Kidney (tissue), 14 donors: ENCODE data around the gene ALDH3A2. TPM values are rescaled to one million over a fixed set of nuclear protein-coding genes. Genes with fewer than 3 reads are reported as not detected.
A peak's percentile ranks its signal among the peaks of the same experiment; 100 is the strongest.

Source experiments
- DNase-seq, 5 donors: peaks; one replicate each; pipeline ENCODE4 v3.0.0-alpha.2; 2013 to 2020
- FAIRE-seq: peaks from 2 replicates; lab custom pipeline; 2012; peaks lifted over from hg19 to GRCh38; lab: Jason Lieb, UNC
- H3K27ac ChIP-seq, 2 donors: one replicate each; pipeline ENCODE4 v1.7.0; 2013; ENCODE audit warnings: low read depth in 2 of 2, low read length in 2 of 2, inconsistent platforms in 1 of 2
- H3K27me3 ChIP-seq: one replicate; pipeline ENCODE4 v1.7.1; 2013; ENCODE audit warnings: low read length, inconsistent platforms; ENCODE audit not compliant: control insufficient read depth, insufficient read depth
- H3K36me3 ChIP-seq, 3 donors: one replicate each; pipeline versions ENCODE4 v1.7.0 to v1.7.1; 2013; ENCODE audit warnings: low read length in 3 of 3, control low read depth in 1 of 3, inconsistent platforms in 1 of 3; ENCODE audit not compliant: insufficient read depth in 3 of 3, control insufficient read depth in 2 of 3
- H3K4me1 ChIP-seq, 3 donors: one replicate each; pipeline versions ENCODE4 v1.7.0 to v1.7.1; 2013; ENCODE audit warnings: low read length in 3 of 3, inconsistent platforms in 1 of 3, low read depth in 1 of 3; ENCODE audit not compliant: control insufficient read depth in 2 of 3, insufficient read depth in 2 of 3
- H3K4me3 ChIP-seq, 3 donors: one replicate each; pipeline versions ENCODE4 v1.7.0 to v1.8.1; 2013; ENCODE audit warnings: low read length in 3 of 3, control low read depth in 1 of 3, inconsistent platforms in 1 of 3
- H3K9ac ChIP-seq, 3 donors: one replicate each; pipeline versions ENCODE4 v1.7.0 to v1.7.1; 2013; ENCODE audit warnings: low read length in 3 of 3, control low read depth in 1 of 3, inconsistent platforms in 1 of 3
- H3K9me3 ChIP-seq, 3 donors: one replicate each; pipeline versions ENCODE4 v1.7.0 to v1.7.1; 2013; ENCODE audit warnings: low read length in 3 of 3, control low read depth in 1 of 3, inconsistent platforms in 1 of 3; ENCODE audit not compliant: control insufficient read depth in 2 of 3, insufficient read depth in 1 of 3
- intact Hi-C: fragments of 100-400 bp; cut with DNase I; formaldehyde crosslinking; loops from one replicate; pipeline ENCODE4 v1.11.1; 2022
- polyA plus RNA-seq: library from polyadenylated mRNA; stranded (reverse); fragments of 350-450 nt; fragmentation: Illumina TruSeq; extraction: RNeasy Lipid Tissue Mini Kit (QIAGEN cat#74804); gene quantifications from one replicate; pipeline ENCODE4 v1.2.3, GENCODE V29; 2014; ENCODE audit warnings: low read depth, low replicate concordance; ENCODE audit not compliant: insufficient read depth
- total RNA-seq: library from RNA; stranded (reverse); fragmentation: NEBNext Ultra II Directional; extraction: Animal tissue kit (Norgen Biotek cat#: 25700); gene quantifications from one replicate; pipeline ENCODE4 v1.2.1, GENCODE V29; 2021
- TF ChIP-seq, protein P1 (sequence below): IDR thresholded peaks from 3 replicates; pipeline ENCODE4 v1.5.1; 2012; ENCODE audit warnings: mild to moderate bottlenecking, moderate library complexity, borderline replicate concordance; ENCODE audit not compliant: insufficient read depth; ENCODE audit errors: extremely low read depth
- donor health status: control.
- donor health status: control.
- donor health status: control.
- donor health status: control.
- donor health status: control.
- donor health status: DM: yes; HTN: yes; CAD: no.
- donor health status: Normal renal cell carcinoma (clear cell type).

Gene ALDH3A2
- total and polyA plus RNA-seq, 2 donors from 2014 or later = 75.0 to 87.7 TPM

DNA sequence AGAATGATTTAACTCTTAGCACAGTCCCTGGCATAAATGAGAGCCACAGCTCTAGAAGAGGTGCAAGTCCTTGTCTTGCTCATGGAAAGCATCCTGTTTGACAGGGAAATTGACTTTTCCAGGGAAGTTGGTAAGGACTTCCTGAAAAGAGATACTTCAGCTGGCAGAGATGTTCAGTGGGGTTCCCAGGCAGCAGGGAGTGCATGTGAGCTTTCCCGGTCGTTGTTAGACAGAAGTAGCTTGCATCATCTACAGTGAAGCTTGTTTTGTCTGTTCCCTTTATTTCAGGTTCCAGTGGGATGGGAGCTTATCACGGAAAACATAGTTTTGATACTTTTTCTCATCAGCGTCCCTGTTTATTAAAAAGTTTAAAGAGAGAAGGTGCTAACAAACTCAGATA is 22.9 kb downstream of the ALDH3A2 start:
- Histone ChIP-seq H3K4me3 (no peak overlapping the region), H3K9ac (peak overlapping the region in 1 of 3 donors; percentile 4), H3K9me3 (no peaks in the 10 kb centered on the region), H3K27me3 (no peaks in the 10 kb centered on the region), H3K4me1 (peaks cover 0 to 16% (median 15%) of the 10 kb centered on the region in 3 donors), H3K27ac (peak overlapping the region; percentile 2 to 14), H3K36me3 (peaks cover 0 to 43% (median 14%) of the 10 kb centered on the region in 3 donors)
- FAIRE-seq (no peak), DNase-seq (no peak)
- TF ChIP-seq, protein P1, sequence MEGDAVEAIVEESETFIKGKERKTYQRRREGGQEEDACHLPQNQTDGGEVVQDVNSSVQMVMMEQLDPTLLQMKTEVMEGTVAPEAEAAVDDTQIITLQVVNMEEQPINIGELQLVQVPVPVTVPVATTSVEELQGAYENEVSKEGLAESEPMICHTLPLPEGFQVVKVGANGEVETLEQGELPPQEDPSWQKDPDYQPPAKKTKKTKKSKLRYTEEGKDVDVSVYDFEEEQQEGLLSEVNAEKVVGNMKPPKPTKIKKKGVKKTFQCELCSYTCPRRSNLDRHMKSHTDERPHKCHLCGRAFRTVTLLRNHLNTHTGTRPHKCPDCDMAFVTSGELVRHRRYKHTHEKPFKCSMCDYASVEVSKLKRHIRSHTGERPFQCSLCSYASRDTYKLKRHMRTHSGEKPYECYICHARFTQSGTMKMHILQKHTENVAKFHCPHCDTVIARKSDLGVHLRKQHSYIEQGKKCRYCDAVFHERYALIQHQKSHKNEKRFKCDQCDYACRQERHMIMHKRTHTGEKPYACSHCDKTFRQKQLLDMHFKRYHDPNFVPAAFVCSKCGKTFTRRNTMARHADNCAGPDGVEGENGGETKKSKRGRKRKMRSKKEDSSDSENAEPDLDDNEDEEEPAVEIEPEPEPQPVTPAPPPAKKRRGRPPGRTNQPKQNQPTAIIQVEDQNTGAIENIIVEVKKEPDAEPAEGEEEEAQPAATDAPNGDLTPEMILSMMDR = no peak
- intact Hi-C loops = no loop called here

DNA sequence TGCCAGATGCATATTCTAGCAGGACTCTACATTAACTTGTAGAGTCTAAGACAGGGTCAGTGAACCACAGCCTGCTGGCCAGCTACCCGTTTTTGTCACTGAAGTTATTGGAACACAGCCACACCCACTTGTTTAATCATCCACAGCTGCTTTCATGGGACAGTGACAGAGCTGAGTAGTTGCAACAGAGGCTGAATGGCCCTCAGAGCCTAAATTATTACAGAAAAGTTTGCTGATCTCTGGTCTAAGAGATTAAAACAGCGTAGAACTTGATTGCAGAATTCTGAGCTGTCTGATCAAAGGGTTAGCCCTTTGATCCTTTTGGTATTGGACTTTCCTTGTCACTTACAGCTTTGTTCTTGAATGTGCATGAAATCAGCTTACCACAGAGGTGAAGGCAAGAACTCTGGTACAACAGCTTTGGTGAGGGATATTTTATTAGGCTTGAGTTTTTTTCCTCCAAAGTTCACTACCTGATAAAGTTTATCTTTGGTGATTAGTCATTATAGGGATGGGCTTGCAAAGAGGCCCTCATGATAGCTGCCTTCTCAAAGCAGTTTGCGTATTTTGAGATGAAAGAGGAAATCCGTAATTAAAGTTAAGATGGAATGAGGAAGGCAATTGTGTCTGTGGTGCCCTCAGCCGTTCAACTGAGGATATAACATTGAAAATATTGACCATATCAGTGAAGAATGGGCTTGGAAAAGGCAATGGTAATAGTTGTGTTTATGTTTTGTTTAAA is 23.6 kb downstream of the ALDH3A2 start:
- no peaks in the 10 kb centered on the region for H3K27me3 ChIP-seq
- FAIRE-seq = no peak
- TF ChIP-seq, protein P1 = peak; percentile 4
- peaks cover 3 to 45% (median 18%) of the 10 kb centered on the region in 3 donors for H3K36me3 ChIP-seq
- intact Hi-C loops = no loop called here
- peak in 4 of 5 donors; percentile 51 to 85 (median 72) for DNase-seq
- H3K27ac ChIP-seq = peak overlapping the region; percentile 17 to 44
- H3K9me3 ChIP-seq = no peaks in the 10 kb centered on the region
- H3K4me3 ChIP-seq = no peak overlapping the region
- H3K4me1 ChIP-seq = peaks cover 0 to 16% (median 15%) of the 10 kb centered on the region in 3 donors
- H3K9ac ChIP-seq = peak overlapping the region in 1 of 3 donors; percentile 12

DNA sequence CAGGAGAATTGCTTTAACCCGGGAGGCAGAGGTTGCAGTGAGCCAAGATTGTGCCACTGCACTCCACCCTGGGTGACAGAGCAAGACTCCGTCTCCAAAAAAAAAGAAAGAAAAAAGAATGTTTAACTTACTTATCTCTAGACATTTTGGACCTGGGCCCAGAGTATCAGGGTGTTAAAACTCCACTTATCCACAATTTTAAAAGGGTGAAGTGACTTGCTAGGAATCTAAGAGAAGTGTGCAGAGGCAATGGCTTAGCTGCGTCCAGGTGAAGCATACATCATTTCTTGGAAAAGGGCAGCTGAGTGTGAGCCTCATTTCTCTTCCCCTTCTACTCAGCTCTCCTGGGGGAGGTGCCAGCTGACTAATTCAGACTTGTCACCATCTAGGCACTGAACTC is 25.1 kb downstream of the ALDH3A2 start:
- no peak for DNase-seq
- peaks cover 3 to 56% (median 20%) of the 10 kb centered on the region in 3 donors for H3K36me3 ChIP-seq
- no peak overlapping the region for H3K4me3 ChIP-seq
- no peaks in the 10 kb centered on the region for H3K27me3 ChIP-seq
- intact Hi-C loops = no loop called here
- peaks cover 0 to 16% (median 15%) of the 10 kb centered on the region in 3 donors for H3K4me1 ChIP-seq
- no peak for FAIRE-seq
- TF ChIP-seq, protein P1 = no peak
- H3K27ac ChIP-seq = no peak overlapping the region
- no peak overlapping the region for H3K9ac ChIP-seq
- H3K9me3 ChIP-seq = no peaks in the 10 kb centered on the region
